K562 (cell line): ENCODE data around the gene CLIC3. TPM values are rescaled to one million over a fixed set of nuclear protein-coding genes. Genes with fewer than 3 reads are reported as not detected.

Source experiments
- ATAC-seq: fragments of 200-7000 bp; cut with Tn5 transposase; 3 replicates; pipeline ENCODE4 v1.9.1; 2020; ENCODE audit warnings: moderate library complexity
- BruUV-seq: library from RNA; stranded (reverse); fragments of 400-500 nt; replicated peaks from 2 replicates; lab custom pipeline; 2021; lab: Mats Ljungman, UMichigan
- CTCF ChIA-PET: fragments of 300-600 bp; formaldehyde crosslinking; extraction: SDS; loops from one replicate; lab custom pipeline; 2021; ENCODE audit warnings: low intra/inter-chr PET ratio; lab: Yijun Ruan, JAX
- POLR2A ChIA-PET: fragments of 300-600, 350-650 bp; sonication (Branson Sonifier 250); formaldehyde crosslinking; extraction: SDS; loops from one replicate; lab custom pipeline; 2021; ENCODE audit warnings: antibody characterized with exemption, inconsistent platforms; lab: Yijun Ruan, JAX
- DNase-seq, 4 experiments: peaks; one replicate each; pipeline versions ENCODE4 v3.0.0 to v3.0.0-alpha.2; 2011 to 2018; ENCODE audit warnings: low spot score in 3 of 4, mixed read lengths in 3 of 4; ENCODE audit errors: extremely low read depth in 1 of 4
- FAIRE-seq: peaks from 2 replicates; lab custom pipeline; 2011; peaks lifted over from hg19 to GRCh38; lab: Jason Lieb, UNC
- H2AFZ ChIP-seq: 2 replicates; pipeline ENCODE4 v1.6.0; 2011; ENCODE audit warnings: low read depth, low read length, control low read depth, inconsistent platforms
- H3K27ac ChIP-seq: fragments of 200-600 bp; 3 replicates; pipeline ENCODE4 v1.8.0; 2011; ENCODE audit warnings: low read depth, mild to moderate bottlenecking, control low read depth, inconsistent platforms, low read length, moderate library complexity, mixed read lengths; ENCODE audit errors: extremely low read depth
- H3K27me3 ChIP-seq, 2 experiments: fragments of 300-600 bp in 1 of 2; 2 replicates in 1 of 2; 3 replicates in 1 of 2; pipeline versions ENCODE4 v1.6.0 to v1.8.0; 2011; ENCODE audit warnings: inconsistent platforms in 2 of 2, low read length in 2 of 2, mild to moderate bottlenecking in 1 of 2, mixed read lengths in 1 of 2, moderate library complexity in 1 of 2; ENCODE audit not compliant: control insufficient read depth in 2 of 2, insufficient read depth in 2 of 2
- H3K36me3 ChIP-seq: fragments of 300-600 bp; 3 replicates; pipeline ENCODE4 v1.8.0; 2011; ENCODE audit warnings: mild to moderate bottlenecking, low read length, inconsistent platforms; ENCODE audit not compliant: control insufficient read depth, insufficient read depth
- H3K4me1 ChIP-seq, 2 experiments: fragments of 200-600 bp in 1 of 2; replicated peaks in 1 of 2; 2 replicates in 1 of 2; 3 replicates in 1 of 2; pipeline versions ENCODE4 v1.5.1 to v1.8.0; 2011; ENCODE audit warnings: inconsistent platforms in 2 of 2, low read length in 2 of 2, mild to moderate bottlenecking in 1 of 2, mixed read lengths in 1 of 2, moderate library complexity in 1 of 2; ENCODE audit not compliant: control insufficient read depth in 2 of 2, insufficient read depth in 2 of 2
- H3K4me2 ChIP-seq: 2 replicates; pipeline ENCODE4 v1.6.1; 2011; ENCODE audit warnings: low read length, control low read depth, inconsistent platforms, mixed read lengths; ENCODE audit not compliant: insufficient read depth
- H3K4me3 ChIP-seq: fragments of 200-600 bp; sonication (generic), shearing (Covaris generic); 2 replicates; pipeline ENCODE4 v1.5.1; 2016; ENCODE audit warnings: control low read depth, inconsistent platforms
- H3K79me2 ChIP-seq: fragments of 200-600 bp; 3 replicates; pipeline ENCODE4 v1.8.0; 2011; ENCODE audit warnings: low read length, inconsistent platforms; ENCODE audit not compliant: control insufficient read depth, insufficient read depth
- H3K9ac ChIP-seq, 2 experiments: 2 replicates each; pipeline versions ENCODE4 v1.6.0 to v1.6.1; 2011; ENCODE audit warnings: low read depth in 2 of 2, low read length in 2 of 2, control low read depth in 1 of 2, inconsistent platforms in 1 of 2, mild to moderate bottlenecking in 1 of 2, mixed read lengths in 1 of 2; ENCODE audit not compliant: insufficient read depth in 1 of 2
- H3K9me1 ChIP-seq: one replicate; pipeline ENCODE4 v1.6.0; 2011; ENCODE audit warnings: inconsistent platforms, mild to moderate bottlenecking, low read length, moderate library complexity; ENCODE audit not compliant: control insufficient read depth, insufficient read depth
- H3K9me3 ChIP-seq: replicated peaks from 2 replicates; pipeline ENCODE4 v1.5.1; 2011; ENCODE audit warnings: low read depth, low read length, inconsistent platforms; ENCODE audit not compliant: control insufficient read depth, insufficient read depth
- H4K20me1 ChIP-seq: replicated peaks from 2 replicates; pipeline ENCODE4 v1.6.1; 2011; ENCODE audit warnings: low read length, inconsistent platforms, mixed read lengths; ENCODE audit not compliant: control insufficient read depth, insufficient read depth
- ATF7 ChIP-seq: fragments of 450-650 bp; IDR thresholded peaks from 2 replicates; pipeline ENCODE4 v1.7.1; 2014; ENCODE audit warnings: mild to moderate bottlenecking, moderate library complexity
- CCNT2 ChIP-seq: IDR thresholded peaks from 2 replicates; pipeline ENCODE4 v1.6.1; 2011; ENCODE audit warnings: borderline replicate concordance, low read depth, mild to moderate bottlenecking, moderate library complexity, mixed read lengths, low read length; ENCODE audit not compliant: insufficient read length; ENCODE audit errors: extremely low read depth
- GTF2B ChIP-seq: IDR thresholded peaks from 2 replicates; pipeline ENCODE4 v1.6.1; 2011; ENCODE audit not compliant: insufficient read length; ENCODE audit errors: extremely low read depth
- MYC ChIP-seq, 2 experiments: fragments of 250-450 bp in 1 of 2; sonication (Bioruptor Pico) in 1 of 2; IDR thresholded peaks; 2 replicates each; pipeline versions ENCODE4 v1.5.1 to v1.6.1; 2012 to 2021; ENCODE audit warnings: low read depth in 2 of 2, borderline replicate concordance in 1 of 2, improper control_type of control experiment in 1 of 2, low read length in 1 of 2, mild to moderate bottlenecking in 1 of 2, moderate library complexity in 1 of 2
- NFE2 ChIP-seq: IDR thresholded peaks from 2 replicates; pipeline ENCODE4 v1.6.1; 2014; ENCODE audit warnings: antibody characterized with exemption, low read depth
- POLR2AphosphoS2 ChIP-seq: IDR thresholded peaks from 2 replicates; pipeline ENCODE4 v1.6.1; 2012; ENCODE audit warnings: low read length, improper control_type of control experiment
- POLR2B ChIP-seq: fragments of 450-650 bp; IDR thresholded peaks from 2 replicates; pipeline ENCODE4 v1.6.1; 2018; ENCODE audit warnings: low read depth; ENCODE audit not compliant: partially characterized antibody
- REST ChIP-seq, 2 experiments: fragments of 450-650 bp; formaldehyde crosslinking in 1 of 2; IDR thresholded peaks; 2 replicates each; pipeline versions ENCODE4 v1.4.0 to v1.6.1; 2014 to 2020; ENCODE audit warnings: mild to moderate bottlenecking in 2 of 2, borderline replicate concordance in 1 of 2, low read depth in 1 of 2
- SP1 ChIP-seq: sonication (generic); formaldehyde crosslinking; IDR thresholded peaks from 2 replicates; pipeline ENCODE4 v1.8.1; 2022; ENCODE audit warnings: mild to moderate bottlenecking, missing genetic modification reagents
- WGBS: fragments of 100-300 bp; shearing (Covaris generic); methylation state at CpG from one replicate; pipeline ENCODE4 v1.1.6; 2016; ENCODE audit warnings: low coverage, mixed read lengths; ENCODE audit not compliant: insufficient coverage; ENCODE audit errors: missing lambda C conversion rate; 5-methylcytosine and 5-hydroxymethylcytosine counted together
- in situ Hi-C: fragments of 300-500 bp; cut with MboI; formaldehyde crosslinking; loops from 4 replicates; pipeline ENCODE4 v1.15.0; 2018; ENCODE audit warnings: inconsistent platforms, mixed read lengths
- intact Hi-C: fragments of 100-400 bp; cut with micrococcal nuclease; formaldehyde crosslinking; loops from 2 replicates; pipeline ENCODE4 v1.14.2; 2022
- polyA plus RNA-seq, 8 experiments: library from polyadenylated mRNA; depleted of rRNA in 4 of 8; stranded (reverse) in 5 of 8; unstranded in 3 of 8; fragments of >200 nt; fragmentation: Nextera tagmentation in 2 of 8; fragmentation: Illumina TruSeq in 1 of 8; extraction: Ambion mirVana in 2 of 8; extraction: Trizol in 1 of 8; gene quantifications; 2 replicates each; pipeline versions ENCODE4 v1.2.1 to v1.2.3, GENCODE V29; 2011 to 2014; ENCODE audit warnings: inconsistent platforms in 1 of 8, missing spikeins in 1 of 8
- total RNA-seq, 7 experiments: library from RNA; depleted of rRNA in 6 of 7; stranded (reverse); fragments of >200 nt in 6 of 7; fragmentation: Illumina TruSeq in 2 of 7; extraction: Trizol in 2 of 7; gene quantifications; 2 replicates each; pipeline versions ENCODE4 v1.2.1 to v1.2.3, GENCODE V29; 2011 to 2021; ENCODE audit warnings: low replicate concordance in 1 of 7

The CLIC3 gene
- total and polyA plus RNA-seq, 9 of the 15 experiments (the other 6 are each of a cell fraction or from before 2014, with no cell fraction given) = 0.27 to 0.29 TPM; not detected in 7

GRCh38 chr9:137022662-137023008, 26.3 kb upstream of the CLIC3 start (continued):
- no peak for TF ChIP-seq POLR2B
- no peak for TF ChIP-seq GTF2B

GRCh38 chr9:137021979-137022661, 25.8 kb upstream of the CLIC3 start:
- H3K9me1 ChIP-seq = no peaks in the 10 kb centered on the region
- peak overlapping the region; percentile 18; the same call in 1 of the 2 replicates for H3K4me2 ChIP-seq
- H4K20me1 ChIP-seq = 0 out of 2 replicates have a peak, but pooled peaks cover 5% of the 10 kb centered on the region
- no peaks in the 10 kb centered on the region for H3K9me3 ChIP-seq
- no peak overlapping the region for H3K27ac ChIP-seq
- intact Hi-C loops (no loop called here), in situ Hi-C loops (no loop called here)
- 25% methylated on average over 18 of the region's 30 CpGs for WGBS
- no peak overlapping the region for H3K4me3 ChIP-seq
- ATAC-seq = peak; percentile 100
- 0 out of 2 replicates have a peak overlapping the region, but pooled peaks have one; percentile 34 for H2AFZ ChIP-seq
- ChIA-PET POLR2A (interaction anchor here (0.6 to 1.1 kb wide), 5 partner anchors 12 to 1574 kb away, joined by 3 to 4 read pairs (median 3); partner anchors contain the start of gene PTGDS), CTCF (no interaction called here)
- no TSS peak for BruUV-seq
- peak overlapping the region in 1 of 2 experiments; percentile 11; a peak in 2 of 4 replicates for H3K9ac ChIP-seq
- H3K27me3 ChIP-seq = no peaks in the 10 kb centered on the region
- peaks cover 4 to 91% of the 10 kb centered on the region in 2 experiments for H3K4me1 ChIP-seq
- H3K36me3 ChIP-seq = no peaks in the 10 kb centered on the region
- peak; percentile 91 to 98 (median 94) for DNase-seq
- H3K79me2 ChIP-seq = no peaks in the 10 kb centered on the region
- FAIRE-seq = peak; percentile 99
- 0 out of 2 replicates have a peak, but pooled peaks have one; percentile 36 for TF ChIP-seq MYC (IDR thresholded peaks at IDR 0.05; ENCODE audit: low read depth, low read length)
- no peak for TF ChIP-seq MYC (CRISPR knock-in tag; IDR thresholded peaks at IDR 0.05; ENCODE audit: borderline replicate concordance, low read depth)
- TF ChIP-seq ATF7 = peak; percentile 21; the same call in 1 of the 2 replicates
- TF ChIP-seq CCNT2 = peak; percentile 51
- TF ChIP-seq POLR2AphosphoS2 = no peak
- peak; percentile 58; the same call in 1 of the 2 replicates for TF ChIP-seq REST (IDR thresholded peaks at IDR 0.05; ENCODE audit: borderline replicate concordance)
- no peak for TF ChIP-seq REST (CRISPR knock-in tag; IDR thresholded peaks at IDR 0.05; ENCODE audit: low read depth)
- peak; percentile 96 for TF ChIP-seq SP1 (CRISPR knock-in tag)
- TF ChIP-seq NFE2 = peak; percentile 63; the same call in 1 of the 2 replicates
